ENCODE measurements around the gene KRT78. TPM values are rescaled to one million over a fixed set of nuclear protein-coding genes. Genes with fewer than 3 reads are reported as not detected.

KRT78 gene
- total RNA-seq, 2 experiments from 2014 or later: not detected

GRCh38 chr12:52811191-52812072, 37.4 kb downstream of the KRT78 start:
- ChIA-PET CTCF (ENCODE audit: unreplicated experiment) (no interaction called here), POLR2A (interaction anchor here (0.6 kb wide), 1 partner anchor 14 kb away, joined by 3 read pairs; no protein-coding TSS in a partner anchor)
- BruUV-seq (replicated peaks): no TSS peak
- no peak for DNase-seq (ENCODE audit: low spot score)
- no peaks in the 10 kb centered on the region for H4K20me1 ChIP-seq (ENCODE audit: insufficient read depth, low read length)
- no peak for TF ChIP-seq EZH2phosphoT487 (IDR thresholded peaks at IDR 0.05; ENCODE audit: borderline replicate concordance, low read depth, low read length)
- TF ChIP-seq CTCF (conservative IDR thresholded peaks at IDR 0.05; ENCODE audit: low read length): no peak
- H3K9me3 ChIP-seq (ENCODE audit: low read length): no peaks in the 10 kb centered on the region
- H3K79me2 ChIP-seq (ENCODE audit: insufficient read depth, low read depth, low read length): no peaks in the 10 kb centered on the region
- H3K4me3 ChIP-seq (ENCODE audit: low read depth, low read length, poor library complexity, severe bottlenecking): no peak overlapping the region
- H3K36me3 ChIP-seq (ENCODE audit: insufficient read depth, low read length): no peaks in the 10 kb centered on the region
- H3K27ac ChIP-seq (ENCODE audit: low read depth, low read length, poor library complexity, severe bottlenecking): no peak overlapping the region
- no peak overlapping the region for H3K4me2 ChIP-seq (ENCODE audit: low read length)
- intact Hi-C loops (cut with micrococcal nuclease; ENCODE audit: unreplicated experiment): no loop called here
- no peaks in the 10 kb centered on the region for H3K9me2 ChIP-seq (ENCODE audit: insufficient read depth, low read length)
- H3K4me1 ChIP-seq (ENCODE audit: insufficient read depth, low read length, poor library complexity, severe bottlenecking): no peaks in the 10 kb centered on the region
- no peak overlapping the region for H2AFZ ChIP-seq (ENCODE audit: low read length)

GRCh38 chr12:52810554-52810953, 38.2 kb downstream of the KRT78 start:
- no peaks in the 10 kb centered on the region for H3K9me2 ChIP-seq (ENCODE audit: insufficient read depth, low read length)
- no peak overlapping the region for H3K4me3 ChIP-seq (ENCODE audit: low read depth, low read length, poor library complexity, severe bottlenecking)
- TF ChIP-seq EZH2phosphoT487 (IDR thresholded peaks at IDR 0.05; ENCODE audit: borderline replicate concordance, low read depth, low read length) (no peak), CTCF (conservative IDR thresholded peaks at IDR 0.05; ENCODE audit: low read length) (no peak)
- no peaks in the 10 kb centered on the region for H4K20me1 ChIP-seq (ENCODE audit: insufficient read depth, low read length)
- intact Hi-C loops (cut with micrococcal nuclease; ENCODE audit: unreplicated experiment): no loop called here
- ChIA-PET CTCF (ENCODE audit: unreplicated experiment) (no interaction called here), POLR2A (interaction anchor here (0.6 kb wide), 1 partner anchor 9 kb away, joined by 3 read pairs; no protein-coding TSS in a partner anchor)
- H3K79me2 ChIP-seq (ENCODE audit: insufficient read depth, low read depth, low read length): no peaks in the 10 kb centered on the region
- BruUV-seq (replicated peaks): no TSS peak
- no peaks in the 10 kb centered on the region for H3K4me1 ChIP-seq (ENCODE audit: insufficient read depth, low read length, poor library complexity, severe bottlenecking)
- H3K27ac ChIP-seq (ENCODE audit: low read depth, low read length, poor library complexity, severe bottlenecking): no peak overlapping the region
- H3K9me3 ChIP-seq (ENCODE audit: low read length): no peaks in the 10 kb centered on the region
- no peak overlapping the region for H2AFZ ChIP-seq (ENCODE audit: low read length)
- no peak for DNase-seq (ENCODE audit: low spot score)
- no peaks in the 10 kb centered on the region for H3K36me3 ChIP-seq (ENCODE audit: insufficient read depth, low read length)
- H3K4me2 ChIP-seq (ENCODE audit: low read length): no peak overlapping the region

GRCh38 chr12:52809166-52809565, 39.6 kb downstream of the KRT78 start:
- BruUV-seq (replicated peaks): no TSS peak

More at GRCh38 chr12:52809166-52809565, 39.6 kb downstream of the KRT78 start:
- ChIA-PET CTCF (ENCODE audit: unreplicated experiment) (no interaction called here), POLR2A (interaction anchor here (0.6 kb wide), 1 partner anchor 73 kb away, joined by 4 read pairs; no protein-coding TSS in a partner anchor)
- Histone ChIP-seq H3K9me2 (ENCODE audit: insufficient read depth, low read length) (no peaks in the 10 kb centered on the region), H4K20me1 (ENCODE audit: insufficient read depth, low read length) (no peaks in the 10 kb centered on the region), H3K4me3 (ENCODE audit: low read depth, low read length, poor library complexity, severe bottlenecking) (no peak overlapping the region), H3K79me2 (ENCODE audit: insufficient read depth, low read depth, low read length) (no peaks in the 10 kb centered on the region), H3K4me1 (ENCODE audit: insufficient read depth, low read length, poor library complexity, severe bottlenecking) (no peaks in the 10 kb centered on the region), H3K27ac (ENCODE audit: low read depth, low read length, poor library complexity, severe bottlenecking) (no peak overlapping the region), H3K9me3 (ENCODE audit: low read length) (no peaks in the 10 kb centered on the region), H2AFZ (ENCODE audit: low read length) (no peak overlapping the region), H3K36me3 (ENCODE audit: insufficient read depth, low read length) (no peaks in the 10 kb centered on the region), H3K4me2 (ENCODE audit: low read length) (no peak overlapping the region)
- TF ChIP-seq EZH2phosphoT487 (IDR thresholded peaks at IDR 0.05; ENCODE audit: borderline replicate concordance, low read depth, low read length): no peak
- TF ChIP-seq CTCF (conservative IDR thresholded peaks at IDR 0.05; ENCODE audit: low read length): no peak
- no peak for DNase-seq (ENCODE audit: low spot score)
- intact Hi-C loops (cut with micrococcal nuclease; ENCODE audit: unreplicated experiment): no loop called here
